Mesendoderm (in vitro differentiated cells): ENCODE data around the gene PTMA.

Source experiments
- DNase-seq: peaks from one replicate; pipeline ENCODE4 v3.0.0; 2013
- H2AK5ac ChIP-seq: 2 replicates; pipeline ENCODE4 v1.6.1; 2013; ENCODE audit warnings: low read length, inconsistent platforms
- H2BK120ac ChIP-seq: 2 replicates; pipeline ENCODE4 v1.6.1; 2013; ENCODE audit warnings: low read depth, mild to moderate bottlenecking, low read length, moderate library complexity, mixed read lengths
- H2BK15ac ChIP-seq: replicated peaks from 2 replicates; pipeline ENCODE4 v1.6.1; 2013; ENCODE audit warnings: low read depth, mild to moderate bottlenecking, moderate library complexity
- H2BK5ac ChIP-seq: 2 replicates; pipeline ENCODE4 v1.6.1; 2013; ENCODE audit warnings: low read length, inconsistent platforms
- H3K18ac ChIP-seq: 2 replicates; pipeline ENCODE4 v1.6.1; 2013; ENCODE audit warnings: mild to moderate bottlenecking, low read length, mixed read lengths
- H3K23ac ChIP-seq: one replicate; pipeline ENCODE4 v1.6.1; 2013; ENCODE audit warnings: low read length
- H3K27ac ChIP-seq: 2 replicates; pipeline ENCODE4 v1.5.1; 2013; ENCODE audit warnings: low read depth, mild to moderate bottlenecking, inconsistent platforms, low read length, moderate library complexity
- H3K27me3 ChIP-seq: 2 replicates; pipeline ENCODE4 v1.6.1; 2013; ENCODE audit warnings: low read length, control low read depth, mild to moderate bottlenecking, inconsistent platforms; ENCODE audit not compliant: insufficient read depth, poor library complexity
- H3K36me3 ChIP-seq: 2 replicates; pipeline ENCODE4 v1.6.1; 2013; ENCODE audit warnings: low read length, inconsistent platforms; ENCODE audit not compliant: control insufficient read depth, insufficient read depth
- H3K4ac ChIP-seq: one replicate; pipeline ENCODE4 v1.6.1; 2013; ENCODE audit warnings: low read depth, mild to moderate bottlenecking, low read length, moderate library complexity
- H3K4me1 ChIP-seq: 2 replicates; pipeline ENCODE4 v1.6.1; 2013; ENCODE audit warnings: low read depth, low read length, inconsistent platforms; ENCODE audit not compliant: control insufficient read depth
- H3K4me2 ChIP-seq: 2 replicates; pipeline ENCODE4 v1.6.1; 2013; ENCODE audit warnings: low read length
- H3K4me3 ChIP-seq: 2 replicates; pipeline ENCODE4 v1.5.1; 2013; ENCODE audit warnings: mild to moderate bottlenecking, low read length
- H3K56ac ChIP-seq: one replicate; pipeline ENCODE4 v1.6.1; 2013; ENCODE audit warnings: low read length
- H3K79me1 ChIP-seq: 2 replicates; pipeline ENCODE4 v1.6.1; 2013; ENCODE audit warnings: low read length, inconsistent platforms
- H3K79me2 ChIP-seq: 2 replicates; pipeline ENCODE4 v1.6.1; 2013; ENCODE audit warnings: mild to moderate bottlenecking, low read length; ENCODE audit not compliant: control insufficient read depth, insufficient read depth
- H3K9ac ChIP-seq: 2 replicates; pipeline ENCODE4 v1.6.1; 2013; ENCODE audit warnings: low read length, inconsistent platforms
- H4K5ac ChIP-seq: one replicate; pipeline ENCODE4 v1.6.1; 2013; ENCODE audit warnings: low read length
- H4K8ac ChIP-seq: one replicate; pipeline ENCODE4 v1.6.1; 2013; ENCODE audit warnings: low read depth, mild to moderate bottlenecking, control low read depth, low read length, moderate library complexity
- WGBS: extraction: QIAGEN DNeasy Blood & Tissue Kit; methylation state at CpG from one replicate; pipeline ENCODE4 v1.1.7; 2013; ENCODE audit warnings: low lambda C conversion rate, missing lambda C conversion rate; ENCODE audit not compliant: insufficient coverage; ENCODE audit errors: extremely low coverage; 5-methylcytosine and 5-hydroxymethylcytosine counted together

Gene PTMA

GRCh38 chr2:231720987-231721966 is 13.0 kb downstream of the PTMA start:
- no CpG with 5 or more reads among the region's 8 CpGs for WGBS
- DNase-seq = no peak
- Histone ChIP-seq H3K9ac (no peak overlapping the region), H3K27me3 (no peaks in the 10 kb centered on the region), H3K79me1 (no peaks in the 10 kb centered on the region), H2BK120ac (no peak overlapping the region), H4K8ac (no peak overlapping the region), H3K56ac (no peak overlapping the region), H3K4ac (no peak overlapping the region), H3K36me3 (no peaks in the 10 kb centered on the region), H3K4me3 (no peak overlapping the region), H3K27ac (no peak overlapping the region), H4K5ac (no peak overlapping the region), H3K79me2 (no peaks in the 10 kb centered on the region), H3K4me1 (no peaks in the 10 kb centered on the region), H2AK5ac (no peak overlapping the region), H2BK5ac (no peak overlapping the region), H3K23ac (no peak overlapping the region), H3K4me2 (no peak overlapping the region), H2BK15ac (no peak overlapping the region), H3K18ac (no peak overlapping the region)

- H3K9ac ChIP-seq = no peak overlapping the region
- WGBS = no CpG with 5 or more reads among the region's 8 CpGs
Measured at GRCh38 chr2:231722721-231723307, 14.5 kb downstream of the PTMA start.

GRCh38 chr2:231725476-231725875 is 17.2 kb downstream of the PTMA start:
- H2BK5ac ChIP-seq = no peak overlapping the region
- H2BK15ac ChIP-seq = no peak overlapping the region
- no peak overlapping the region for H3K18ac ChIP-seq
- H4K5ac ChIP-seq = no peak overlapping the region
- no peak overlapping the region for H3K4me3 ChIP-seq
- WGBS = no CpG with 5 or more reads among the region's 10 CpGs
- H3K9ac ChIP-seq = no peak overlapping the region
- H2AK5ac ChIP-seq = no peak overlapping the region
- H3K79me1 ChIP-seq = no peaks in the 10 kb centered on the region
- H3K27me3 ChIP-seq = no peaks in the 10 kb centered on the region
- no peak for DNase-seq
- H3K27ac ChIP-seq = no peak overlapping the region
- no peak overlapping the region for H3K4me2 ChIP-seq
- no peaks in the 10 kb centered on the region for H3K4me1 ChIP-seq
- H3K36me3 ChIP-seq = no peaks in the 10 kb centered on the region
- no peak overlapping the region for H2BK120ac ChIP-seq
- no peaks in the 10 kb centered on the region for H3K79me2 ChIP-seq
- H4K8ac ChIP-seq = no peak overlapping the region
- no peak overlapping the region for H3K56ac ChIP-seq
- H3K23ac ChIP-seq = no peak overlapping the region
- no peak overlapping the region for H3K4ac ChIP-seq

More at GRCh38 chr2:231722721-231723307, 14.5 kb downstream of the PTMA start:
- no peak overlapping the region for H4K5ac ChIP-seq
- H3K23ac ChIP-seq = no peak overlapping the region
- H3K4me3 ChIP-seq = no peak overlapping the region
- H3K79me1 ChIP-seq = no peaks in the 10 kb centered on the region
- H3K27me3 ChIP-seq = no peaks in the 10 kb centered on the region
- no peak overlapping the region for H3K56ac ChIP-seq
- no peak overlapping the region for H3K4ac ChIP-seq
- DNase-seq = no peak
- no peak overlapping the region for H3K27ac ChIP-seq
- no peak overlapping the region for H2BK5ac ChIP-seq
- no peaks in the 10 kb centered on the region for H3K36me3 ChIP-seq
- no peak overlapping the region for H2AK5ac ChIP-seq
- H2BK120ac ChIP-seq = no peak overlapping the region
- H2BK15ac ChIP-seq = no peak overlapping the region
- H3K4me1 ChIP-seq = no peaks in the 10 kb centered on the region
- no peak overlapping the region for H4K8ac ChIP-seq
- H3K4me2 ChIP-seq = no peak overlapping the region
- H3K79me2 ChIP-seq = no peaks in the 10 kb centered on the region
- no peak overlapping the region for H3K18ac ChIP-seq

GRCh38 chr2:231726276-231726675 is 18.0 kb downstream of the PTMA start:
- WGBS = no CpG with 5 or more reads among the region's 8 CpGs
- H2BK15ac ChIP-seq = no peak overlapping the region
- H3K4me2 ChIP-seq = no peak overlapping the region

DNA sequence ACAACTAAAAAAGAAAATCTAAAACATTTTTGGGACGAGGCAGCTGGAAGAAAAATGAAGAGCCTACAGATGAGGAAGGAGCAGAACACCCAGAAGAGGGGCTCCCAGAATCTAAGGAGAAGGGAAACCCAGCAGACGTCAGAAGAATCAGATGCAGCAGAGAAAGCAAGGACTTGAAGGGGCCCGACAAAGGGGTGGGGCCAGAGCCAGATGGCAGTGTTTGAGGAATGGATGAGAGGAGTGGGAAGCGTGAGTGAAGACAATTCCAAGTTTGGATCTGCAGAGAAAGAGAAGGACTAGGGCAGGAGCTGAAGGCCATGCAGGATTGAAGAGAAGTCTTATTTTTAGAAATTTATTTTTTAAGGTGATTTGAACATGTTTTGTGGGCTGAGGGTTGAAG is 19.3 kb downstream of the PTMA start:
- Histone ChIP-seq H2BK5ac (no peak overlapping the region), H3K4me3 (no peak overlapping the region), H2BK120ac (no peak overlapping the region), H4K5ac (no peak overlapping the region), H3K79me2 (no peaks in the 10 kb centered on the region), H3K18ac (no peak overlapping the region), H3K9ac (no peak overlapping the region), H4K8ac (no peak overlapping the region), H3K36me3 (no peaks in the 10 kb centered on the region), H3K27me3 (no peaks in the 10 kb centered on the region), H3K4ac (no peak overlapping the region), H3K27ac (no peak overlapping the region), H3K4me1 (no peaks in the 10 kb centered on the region), H3K23ac (no peak overlapping the region), H2BK15ac (no peak overlapping the region), H3K79me1 (no peaks in the 10 kb centered on the region), H2AK5ac (no peak overlapping the region), H3K4me2 (no peak overlapping the region), H3K56ac (peak overlapping the region; percentile 15)
- no CpG with 5 or more reads among the region's 4 CpGs for WGBS
- DNase-seq = no peak

More at GRCh38 chr2:231726276-231726675, 18.0 kb downstream of the PTMA start:
- Histone ChIP-seq H3K79me2 (no peaks in the 10 kb centered on the region), H3K23ac (no peak overlapping the region), H3K18ac (no peak overlapping the region), H2AK5ac (no peak overlapping the region), H4K5ac (no peak overlapping the region), H3K56ac (no peak overlapping the region), H4K8ac (no peak overlapping the region), H3K4ac (no peak overlapping the region), H2BK5ac (no peak overlapping the region), H3K4me3 (no peak overlapping the region), H3K27me3 (no peaks in the 10 kb centered on the region), H2BK120ac (no peak overlapping the region), H3K9ac (no peak overlapping the region), H3K4me1 (no peaks in the 10 kb centered on the region), H3K36me3 (no peaks in the 10 kb centered on the region), H3K27ac (no peak overlapping the region), H3K79me1 (no peaks in the 10 kb centered on the region)
- no peak for DNase-seq
